ENCODE data around the gene CAPS.

DNA sequence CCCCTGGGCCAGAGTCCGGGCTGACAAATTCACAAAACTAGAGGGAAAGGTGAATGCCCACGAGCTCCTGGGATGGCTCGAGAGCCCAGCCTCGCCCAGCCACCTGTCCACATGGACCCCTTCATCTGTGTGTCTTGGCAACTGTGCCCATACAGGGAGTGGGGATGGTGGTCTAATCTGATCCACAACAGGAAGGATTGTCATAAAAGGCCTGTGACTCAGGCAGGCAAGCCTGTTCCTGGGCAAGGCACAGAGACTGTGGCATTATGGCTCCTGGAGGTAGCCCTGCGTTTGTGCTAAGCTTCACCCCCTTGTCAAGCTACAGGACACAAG, 20.0 kb downstream of the CAPS start:
- TF ChIP-seq, protein P1, sequence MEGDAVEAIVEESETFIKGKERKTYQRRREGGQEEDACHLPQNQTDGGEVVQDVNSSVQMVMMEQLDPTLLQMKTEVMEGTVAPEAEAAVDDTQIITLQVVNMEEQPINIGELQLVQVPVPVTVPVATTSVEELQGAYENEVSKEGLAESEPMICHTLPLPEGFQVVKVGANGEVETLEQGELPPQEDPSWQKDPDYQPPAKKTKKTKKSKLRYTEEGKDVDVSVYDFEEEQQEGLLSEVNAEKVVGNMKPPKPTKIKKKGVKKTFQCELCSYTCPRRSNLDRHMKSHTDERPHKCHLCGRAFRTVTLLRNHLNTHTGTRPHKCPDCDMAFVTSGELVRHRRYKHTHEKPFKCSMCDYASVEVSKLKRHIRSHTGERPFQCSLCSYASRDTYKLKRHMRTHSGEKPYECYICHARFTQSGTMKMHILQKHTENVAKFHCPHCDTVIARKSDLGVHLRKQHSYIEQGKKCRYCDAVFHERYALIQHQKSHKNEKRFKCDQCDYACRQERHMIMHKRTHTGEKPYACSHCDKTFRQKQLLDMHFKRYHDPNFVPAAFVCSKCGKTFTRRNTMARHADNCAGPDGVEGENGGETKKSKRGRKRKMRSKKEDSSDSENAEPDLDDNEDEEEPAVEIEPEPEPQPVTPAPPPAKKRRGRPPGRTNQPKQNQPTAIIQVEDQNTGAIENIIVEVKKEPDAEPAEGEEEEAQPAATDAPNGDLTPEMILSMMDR (IDR thresholded peaks at IDR 0.05) = no peak
- no peak for TF ChIP-seq POLR2A (IDR thresholded peaks at IDR 0.05)
